C1 segment of cervical spinal cord (tissue), 14 donors: Measurements from ENCODE around the gene COPZ1.

ENCODE experiments used
- DNase-seq, 14 donors: peaks; one replicate each; lab custom pipeline; 2025; lab: John Stamatoyannopoulos, UW

The COPZ1 gene

DNA sequence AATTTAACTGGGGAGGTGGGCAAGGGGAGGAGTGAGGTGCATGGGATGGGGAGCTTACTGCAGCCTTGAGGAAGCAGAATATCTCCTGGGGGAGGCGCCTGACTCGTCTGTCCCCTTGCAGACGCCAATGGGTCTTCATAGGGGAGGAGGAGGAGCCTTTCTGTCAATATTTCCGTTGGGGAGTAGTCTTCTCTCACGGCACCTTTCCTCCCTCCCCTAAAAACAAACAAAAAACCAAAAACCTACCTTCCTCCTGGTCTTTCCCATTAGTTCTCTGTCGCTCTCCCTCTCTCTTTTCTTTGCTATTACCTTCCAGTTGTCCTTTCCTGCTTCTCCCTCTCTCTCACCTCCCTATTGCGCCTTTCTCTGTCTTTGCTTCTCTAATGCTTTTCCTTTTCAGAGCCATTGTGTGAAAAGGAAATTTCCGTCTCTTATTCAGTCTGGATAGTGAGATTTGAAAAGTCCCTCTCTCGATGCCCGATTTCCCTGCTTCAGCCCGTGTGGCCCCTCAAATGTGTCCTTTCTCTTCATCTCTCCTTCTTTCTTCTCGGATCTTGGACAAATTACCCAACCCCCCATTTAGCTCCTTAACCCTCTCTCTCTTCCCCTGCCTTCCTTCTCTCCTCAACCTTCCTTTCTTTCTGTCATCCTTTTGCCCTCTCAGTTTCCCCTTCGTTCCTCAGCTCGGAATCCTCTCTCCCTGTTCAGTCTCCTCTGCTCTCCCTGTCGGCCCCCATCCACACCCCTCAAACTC is 33.4 kb downstream of the COPZ1 start:
- peak in 2 of 14 donors; percentile 61 to 79 for DNase-seq

DNA sequence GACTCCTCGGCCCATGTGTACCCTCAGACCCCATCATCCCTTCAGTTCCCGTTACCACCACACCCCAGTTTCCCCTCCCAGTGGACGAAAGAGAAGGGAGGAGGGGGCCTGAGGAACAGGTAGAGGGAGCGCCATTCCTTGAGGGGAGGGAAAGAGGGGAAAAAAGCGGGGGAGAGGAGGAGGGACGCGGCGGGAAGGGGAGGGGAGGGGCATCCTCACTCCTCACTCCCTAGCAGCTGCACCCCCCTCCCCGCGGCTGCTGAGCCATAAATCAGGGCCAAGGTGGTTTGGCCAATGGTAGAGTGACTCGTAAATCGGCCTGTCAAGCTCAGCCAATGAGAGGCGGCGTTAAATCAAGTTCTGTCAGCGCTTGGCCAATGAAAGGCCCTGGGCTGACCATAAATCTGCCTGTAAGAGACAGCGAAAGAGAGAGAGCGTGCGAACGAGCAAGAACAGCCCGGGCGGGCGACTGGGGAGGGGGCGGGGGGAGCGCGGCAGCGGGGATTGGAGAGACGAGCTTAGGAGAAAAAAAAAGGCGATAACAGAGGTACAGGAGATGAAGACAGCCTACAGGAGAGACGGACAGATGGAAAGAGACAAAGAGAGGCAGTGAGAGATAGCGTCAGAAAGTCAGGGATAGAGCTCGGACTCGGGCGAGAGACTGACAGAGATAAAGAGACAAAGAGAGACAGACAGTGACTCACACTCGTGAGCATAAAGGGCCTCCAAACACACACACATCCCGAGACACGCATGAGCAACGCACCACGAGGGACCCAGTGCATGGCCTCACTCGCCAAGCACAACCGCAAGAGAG is 34.2 kb downstream of the COPZ1 start:
- DNase-seq, result peak; percentile 73 to 99 (median 95)

DNA sequence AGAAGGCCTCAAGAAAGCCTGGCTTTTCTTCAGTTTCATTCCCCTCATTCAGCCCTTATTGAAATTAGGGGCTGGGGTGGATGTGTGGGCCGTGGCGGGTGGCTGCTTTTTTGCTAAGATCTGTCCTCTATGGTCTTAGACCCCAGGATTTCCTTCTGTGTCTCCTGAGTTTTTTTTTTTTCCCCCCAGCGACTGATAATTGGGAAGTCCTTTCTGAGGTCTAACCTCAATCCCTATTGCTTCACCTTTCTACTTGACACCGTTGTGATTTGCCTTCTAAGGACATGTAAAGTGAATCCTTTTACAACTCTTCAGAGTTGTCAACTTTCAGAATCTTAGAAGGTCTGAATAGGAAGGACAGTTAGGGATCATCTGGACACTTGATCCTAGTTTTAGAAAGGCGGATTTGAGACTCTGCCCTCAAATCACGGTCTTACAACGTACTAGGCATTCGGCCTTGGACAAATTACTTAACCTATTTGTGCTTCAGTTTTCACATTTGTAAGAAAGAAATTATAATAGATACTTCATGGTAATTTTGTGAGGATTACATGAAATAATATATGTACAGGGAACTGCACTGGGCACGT is 34.9 kb downstream of the COPZ1 start:
- no peak for DNase-seq

DNA sequence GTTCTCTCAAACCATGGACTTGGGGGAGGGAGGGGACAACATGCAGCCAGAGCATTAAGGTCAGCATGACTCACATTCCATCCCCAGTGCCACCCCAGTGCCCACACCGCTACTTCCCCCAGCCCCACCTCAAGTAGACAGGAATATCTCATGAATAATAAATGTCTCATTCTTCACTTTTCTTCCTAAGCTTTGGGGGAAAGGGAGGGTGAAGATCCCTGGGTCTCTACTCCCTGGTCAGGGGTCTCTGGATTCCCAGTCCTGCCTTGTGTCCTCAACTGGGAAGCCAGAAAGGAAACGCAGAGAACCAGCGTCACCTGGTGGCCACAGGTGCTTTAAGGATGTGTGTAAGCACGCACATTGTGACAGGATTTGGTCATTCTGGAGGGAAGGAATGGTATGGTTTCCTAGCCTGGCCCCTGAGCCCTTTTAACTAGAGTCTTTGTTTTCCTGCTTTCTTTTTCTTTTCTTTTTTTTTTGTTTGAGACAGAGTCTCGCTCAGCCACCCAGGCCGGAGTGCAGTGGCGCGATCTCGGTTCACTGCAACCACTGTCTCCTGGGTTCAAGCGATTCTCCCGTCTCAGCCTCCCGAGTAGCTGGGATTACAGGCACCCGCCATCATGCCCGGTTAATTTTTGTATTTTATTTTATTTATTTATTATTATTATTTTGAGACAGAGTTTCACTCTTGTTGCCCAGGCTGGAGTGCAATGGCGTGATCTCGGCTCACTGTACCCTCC is 36.0 kb downstream of the COPZ1 start:
- DNase-seq, result peak in 11 of 14 donors; percentile 17 to 69 (median 50)

DNA sequence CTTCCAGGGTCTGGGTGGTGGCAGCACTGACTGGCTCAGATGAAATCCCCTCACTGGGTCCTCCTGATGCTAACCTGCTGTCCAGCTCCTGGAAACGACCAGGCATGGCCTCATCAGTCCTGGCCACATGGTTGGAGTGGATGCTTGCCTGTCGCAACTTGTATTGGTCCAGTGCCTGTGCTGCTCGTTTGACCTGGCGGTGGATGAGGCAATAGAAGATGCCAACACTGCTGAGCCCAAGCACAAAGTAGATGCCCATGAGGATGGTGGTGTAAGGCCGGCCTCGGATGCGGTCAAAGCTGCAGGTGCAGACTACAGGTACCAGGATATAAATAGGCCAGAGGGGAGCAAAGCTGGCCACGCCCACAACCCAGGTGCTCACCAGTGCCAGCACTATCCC is 38.1 kb downstream of the COPZ1 start:
- DNase-seq, result no peak

DNA sequence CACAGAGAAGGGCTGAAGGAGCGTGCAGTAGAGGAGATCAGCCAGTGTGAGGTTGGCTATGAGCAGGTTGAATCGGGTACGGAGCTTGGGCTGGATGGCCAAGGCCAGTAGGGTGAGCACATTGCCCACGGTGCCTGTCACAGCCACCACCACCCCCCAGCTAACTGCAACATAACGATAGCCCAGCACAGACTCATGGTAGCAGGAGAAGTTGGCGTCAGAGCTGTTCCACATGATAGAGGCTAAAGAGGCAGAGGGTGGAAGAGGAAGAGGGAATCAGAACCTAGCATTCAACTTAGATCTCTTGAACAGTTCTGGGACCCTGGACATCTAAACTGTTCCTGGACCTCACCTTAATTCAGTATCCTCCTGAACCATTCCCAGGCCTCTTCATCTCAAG is 38.7 kb downstream of the COPZ1 start:
- DNase-seq, result no peak

DNA sequence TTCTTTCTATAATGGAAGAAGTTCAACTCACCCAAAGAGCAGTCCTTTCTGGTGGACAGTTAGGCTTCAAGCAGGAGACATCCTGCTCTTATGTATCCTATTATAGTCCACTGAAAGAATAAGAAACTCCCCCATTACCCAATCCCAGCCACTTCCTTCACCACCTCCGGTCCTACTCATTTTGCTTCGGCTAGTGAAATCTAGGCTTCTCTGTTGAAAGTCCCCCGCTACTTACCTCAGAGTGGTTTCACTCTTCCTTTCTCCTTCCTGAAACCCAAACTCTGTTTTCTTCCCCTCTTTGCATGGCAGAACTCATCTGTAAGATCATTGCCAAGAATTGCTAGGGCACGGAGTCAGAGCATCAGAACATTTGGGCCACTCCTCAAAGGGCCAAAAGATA is 39.5 kb downstream of the COPZ1 start, which contains the start of gene GPR84:
Gene GPR84, minus strand, starts transcription at position 74 of the 400 bp plus-strand sequence. CDS start 635 bp downstream, outside the sequence.
- no peak for DNase-seq

DNA sequence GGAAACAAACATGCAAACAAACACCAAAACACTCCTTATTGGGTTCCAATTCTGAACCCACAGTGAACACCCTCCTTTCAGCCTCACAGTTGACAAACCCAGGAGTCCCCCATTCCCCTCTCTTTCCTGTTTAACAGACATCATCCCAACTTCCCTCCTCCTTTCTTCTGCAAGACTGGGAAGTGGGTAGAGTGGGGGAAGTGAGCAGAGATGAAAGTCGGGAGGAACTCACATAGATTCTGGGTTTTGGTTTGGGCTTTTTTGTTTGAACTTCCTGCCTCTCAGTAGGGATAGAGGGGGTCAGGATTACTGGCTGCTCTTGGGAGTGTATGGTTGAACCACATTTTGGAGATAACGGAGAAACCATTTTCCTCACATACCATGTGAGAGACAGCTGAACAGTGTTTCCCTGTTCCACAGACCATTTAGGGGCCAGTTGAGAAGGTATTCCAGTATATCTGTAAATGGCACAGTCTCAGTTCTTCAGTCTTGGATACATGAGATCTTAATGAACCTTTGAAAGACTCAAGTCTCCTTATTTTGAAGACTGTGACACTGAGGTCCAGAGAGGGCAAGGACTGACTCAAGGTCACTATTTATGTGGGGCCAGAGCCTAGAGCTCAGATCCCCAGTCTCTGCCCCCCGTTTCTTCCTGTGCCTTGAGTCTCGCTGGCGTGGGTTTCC is 43.2 kb downstream of the COPZ1 start:
- no peak for DNase-seq

DNA sequence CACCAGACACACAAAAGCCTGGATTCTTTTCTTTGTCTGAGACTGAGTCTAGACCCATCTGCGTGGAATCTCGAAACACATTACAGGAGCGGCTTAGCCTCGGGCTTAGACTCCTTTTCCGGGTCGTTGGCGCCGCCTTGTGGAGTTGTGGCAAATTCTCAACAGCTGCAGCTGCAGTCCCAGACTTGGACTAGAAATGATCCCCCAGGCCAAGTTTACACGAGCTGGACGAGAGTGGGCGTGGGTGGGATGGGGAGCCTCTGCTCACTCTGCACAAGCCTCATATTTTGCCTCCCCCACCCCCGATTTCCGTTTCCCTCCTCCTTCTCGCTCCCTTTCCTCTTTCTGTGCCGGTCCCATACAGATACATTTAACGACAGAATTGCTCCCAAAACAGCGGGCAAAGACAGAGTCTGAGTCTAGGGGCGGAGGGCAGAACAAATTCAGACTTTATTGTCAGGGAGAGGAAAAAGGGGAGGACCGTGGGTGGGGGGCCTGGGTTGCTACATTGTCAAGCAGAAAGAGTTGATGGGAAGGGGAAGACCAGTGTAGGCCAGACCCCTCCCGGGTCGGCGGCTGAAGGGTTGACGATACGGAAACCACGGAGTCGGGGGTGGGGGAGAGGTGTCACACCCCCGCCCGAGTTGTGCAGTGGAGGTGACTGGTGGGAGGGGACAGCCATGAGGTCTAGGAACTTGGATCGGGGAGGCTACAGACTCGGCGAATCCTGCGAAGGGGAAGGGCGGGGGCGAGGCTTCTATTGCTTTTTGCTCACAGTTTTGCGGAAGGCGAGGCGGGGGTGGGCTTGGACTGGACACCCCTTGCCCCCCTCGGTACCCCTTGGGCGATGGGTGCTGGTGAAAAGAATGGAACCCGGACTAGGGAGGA is 44.0 kb downstream of the COPZ1 start:
- DNase-seq, result peak in 12 of 14 donors; percentile 39 to 83 (median 74)

DNA sequence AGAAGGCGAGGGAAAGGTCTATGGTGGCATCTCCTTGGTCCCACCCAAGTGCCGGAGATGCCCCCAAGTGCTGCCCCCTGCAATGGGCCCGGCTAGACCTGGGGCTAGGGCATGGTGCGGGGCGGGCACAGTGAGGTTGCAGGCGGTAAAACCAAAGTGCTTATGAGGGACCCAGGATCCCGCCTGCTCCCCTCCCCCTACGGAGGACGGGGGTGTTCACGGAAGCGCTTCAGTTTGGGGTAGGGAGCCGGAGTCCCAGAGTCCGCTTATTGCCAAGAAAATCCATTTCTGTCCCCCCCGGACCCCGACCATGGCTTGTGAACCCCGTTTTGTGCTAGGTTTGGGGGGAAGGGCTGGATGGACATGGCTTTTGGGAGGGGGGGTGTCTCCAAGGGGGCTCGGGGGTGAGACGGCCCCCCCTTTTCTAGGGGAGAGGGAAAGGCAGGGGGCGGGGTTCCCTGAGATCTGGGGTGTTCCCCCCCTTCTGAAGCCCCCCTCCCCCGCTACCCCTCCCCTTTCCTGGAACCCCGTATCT is 44.7 kb downstream of the COPZ1 start:
- no peak for DNase-seq

DNA sequence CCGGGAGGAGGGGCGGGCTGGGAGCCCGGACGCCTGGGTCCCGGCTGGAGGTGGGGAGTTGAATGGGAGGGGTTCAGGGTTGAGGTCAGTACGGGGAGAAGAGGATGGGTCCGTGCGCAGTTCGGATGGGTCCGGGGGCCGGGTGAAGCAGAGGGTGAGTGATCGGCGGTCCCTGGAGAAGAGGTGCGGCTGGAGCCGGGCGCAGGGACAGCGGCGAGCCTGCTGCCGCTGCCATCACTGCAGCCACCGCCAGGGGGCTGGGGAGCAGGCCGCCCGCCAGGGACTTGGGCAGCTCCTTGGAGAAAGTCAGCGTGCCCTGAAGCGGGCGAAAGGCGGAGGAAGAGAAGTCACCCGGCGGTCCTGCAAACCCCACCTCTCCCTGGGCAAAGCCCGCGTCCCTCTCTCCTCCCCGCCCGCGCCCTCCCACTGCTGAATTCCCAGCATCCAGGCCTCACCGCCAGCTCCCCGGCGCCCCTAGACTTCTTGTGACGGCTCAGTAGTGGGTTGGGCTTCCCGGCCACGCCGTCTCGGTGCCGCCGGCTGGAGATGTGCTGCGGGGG is 45.3 kb downstream of the COPZ1 start:
- DNase-seq, result peak in 12 of 14 donors; percentile 36 to 86 (median 64)

DNA sequence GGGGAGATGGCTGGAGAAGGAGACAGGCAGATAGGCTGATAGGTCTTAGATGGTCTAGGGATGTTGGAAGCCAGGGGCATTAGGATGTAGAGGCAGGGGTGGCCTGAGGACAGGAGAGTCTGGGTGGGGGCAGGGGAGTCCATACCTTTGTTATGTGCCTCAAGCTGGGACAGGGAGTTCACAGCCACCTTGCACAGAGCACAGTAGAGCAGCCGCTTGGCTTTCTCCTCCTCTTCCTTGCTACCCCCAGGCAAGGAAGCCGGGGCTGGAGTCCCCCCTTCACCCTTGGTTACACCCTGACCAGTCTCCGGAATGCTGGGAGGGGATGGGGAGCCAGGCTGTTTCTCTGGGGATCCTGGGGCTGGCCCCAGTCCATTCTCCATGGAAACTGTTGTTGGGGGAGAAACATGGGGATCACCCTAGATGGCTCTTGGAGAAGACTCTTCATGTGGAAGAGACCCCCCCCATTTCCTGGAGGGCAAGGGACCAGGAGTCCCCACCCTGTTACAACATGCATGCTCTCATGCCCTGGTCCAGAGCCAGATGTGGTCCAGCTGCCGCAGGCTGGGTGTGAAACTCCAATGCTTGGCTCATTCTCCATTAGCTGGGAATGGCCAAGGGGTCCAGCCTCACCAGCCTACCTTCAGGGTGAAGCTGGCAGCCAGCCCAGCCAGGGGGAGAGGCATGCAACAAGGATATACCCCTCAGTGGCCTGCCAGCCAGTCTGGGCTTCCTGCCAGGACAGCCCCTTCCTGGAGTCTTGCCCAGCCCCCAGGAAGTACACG is 46.6 kb downstream of the COPZ1 start:
- DNase-seq, result peak in 7 of 14 donors; percentile 26 to 73 (median 63)

DNA sequence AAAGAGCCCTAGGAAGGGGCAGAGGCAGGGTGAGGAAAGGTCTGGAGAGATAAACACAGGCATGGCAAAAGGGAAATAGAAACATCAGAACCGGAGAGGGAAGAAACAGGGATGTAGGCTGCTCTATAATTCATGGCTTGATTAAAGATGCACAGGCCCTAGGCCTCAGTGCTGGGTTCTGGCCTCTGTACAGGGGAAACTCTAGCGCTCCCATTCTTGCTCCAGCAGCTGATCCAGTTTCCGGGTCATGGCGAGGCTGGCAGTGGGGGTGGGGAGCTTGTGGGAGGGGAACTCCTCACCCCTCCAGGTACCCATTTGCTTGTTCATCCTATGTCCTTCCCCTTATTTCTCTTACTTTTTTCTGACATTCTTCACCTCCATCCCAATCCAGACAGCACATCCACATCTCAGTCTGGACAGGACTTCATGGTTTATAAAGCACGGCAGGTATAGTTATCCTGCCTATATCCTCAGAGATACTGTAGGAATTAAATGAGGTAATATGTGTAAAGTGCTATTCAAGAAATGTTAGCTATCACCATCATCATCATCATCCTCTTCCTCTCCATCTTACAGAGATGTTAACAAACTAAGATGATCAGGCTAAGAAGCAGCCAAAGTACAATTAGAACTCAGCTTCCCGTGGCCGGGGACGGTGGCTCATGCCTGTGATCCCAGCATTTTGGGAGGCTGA is 47.3 kb downstream of the COPZ1 start:
- no peak for DNase-seq

DNA sequence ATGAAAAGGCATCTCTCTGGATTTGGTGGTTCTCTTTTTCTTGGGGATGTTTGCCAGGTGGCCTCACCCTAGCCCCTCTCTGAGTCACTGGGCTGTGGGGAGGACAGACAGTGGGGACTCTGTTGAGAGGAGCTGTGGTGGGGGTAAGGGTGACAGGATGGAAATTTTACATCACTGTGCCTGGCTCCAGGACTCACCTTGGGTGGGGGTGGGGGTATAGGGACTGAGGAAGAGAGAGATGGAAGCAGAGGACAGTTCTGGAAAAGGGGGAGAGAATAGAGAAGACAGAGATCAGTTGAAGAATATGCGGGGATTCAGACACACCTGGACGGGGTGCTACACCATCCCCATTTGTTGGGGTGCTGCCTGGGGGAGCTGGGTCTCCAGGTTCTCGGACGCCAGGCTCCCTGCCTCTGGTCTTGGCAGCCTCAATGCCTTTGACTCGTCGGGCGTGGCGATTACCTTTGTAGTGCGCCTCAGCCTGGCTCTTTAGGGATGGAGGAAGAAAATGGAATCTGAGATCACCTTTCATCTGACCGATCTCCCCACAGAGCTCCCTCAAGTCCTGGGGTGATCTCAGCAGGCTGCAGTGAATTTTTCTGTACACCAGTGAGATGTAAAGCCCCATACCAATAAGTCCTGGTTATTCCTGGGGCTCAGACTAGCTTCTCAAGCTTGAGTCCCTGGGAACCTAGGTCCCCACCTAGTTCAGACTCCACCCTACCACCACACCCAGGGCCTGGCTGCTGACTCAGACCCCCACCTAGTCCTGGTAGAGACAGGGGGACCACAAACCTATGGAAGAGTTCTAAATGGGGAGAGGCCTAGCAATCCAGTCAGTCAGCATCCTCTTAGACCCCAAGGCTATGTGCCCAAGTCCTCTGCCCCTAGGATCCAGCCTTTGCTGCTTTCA is 49.0 kb downstream of the COPZ1 start:
- peak in 1 of 14 donors; percentile 42 for DNase-seq

DNA sequence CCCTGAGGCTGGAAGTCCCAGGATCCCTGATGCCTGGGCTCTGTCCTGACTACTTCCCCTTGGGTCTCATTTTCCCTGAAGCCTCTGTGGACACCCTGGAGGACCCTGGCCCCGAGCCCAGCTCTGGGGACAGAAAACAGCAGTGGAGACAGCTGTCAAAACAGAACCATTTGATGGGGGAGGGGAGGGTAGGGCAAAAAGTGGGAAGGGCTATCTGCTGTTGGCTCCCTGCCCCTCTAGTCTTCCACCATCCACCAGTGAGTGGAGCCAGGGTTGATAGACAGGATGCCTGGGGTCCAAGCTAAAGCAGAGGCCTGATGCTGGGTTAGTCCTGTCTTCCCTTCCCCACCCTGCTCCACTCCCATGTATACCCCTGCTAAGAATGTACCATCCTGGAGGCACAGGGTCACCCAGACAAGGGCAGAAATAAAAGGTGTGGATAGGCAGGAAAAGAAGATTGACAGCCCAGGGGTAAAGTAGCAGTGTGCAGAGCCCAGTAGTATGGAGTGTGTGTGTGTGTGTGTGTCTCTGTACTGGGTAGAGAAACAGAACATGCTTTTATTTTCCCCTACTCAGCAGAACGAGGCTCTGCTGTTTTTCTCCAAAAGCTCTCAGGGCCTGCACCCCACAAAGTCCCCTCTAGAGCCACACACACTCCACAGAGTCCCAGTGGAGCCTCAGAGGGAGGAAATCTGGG is 49.8 kb downstream of the COPZ1 start:
- no peak for DNase-seq

DNA sequence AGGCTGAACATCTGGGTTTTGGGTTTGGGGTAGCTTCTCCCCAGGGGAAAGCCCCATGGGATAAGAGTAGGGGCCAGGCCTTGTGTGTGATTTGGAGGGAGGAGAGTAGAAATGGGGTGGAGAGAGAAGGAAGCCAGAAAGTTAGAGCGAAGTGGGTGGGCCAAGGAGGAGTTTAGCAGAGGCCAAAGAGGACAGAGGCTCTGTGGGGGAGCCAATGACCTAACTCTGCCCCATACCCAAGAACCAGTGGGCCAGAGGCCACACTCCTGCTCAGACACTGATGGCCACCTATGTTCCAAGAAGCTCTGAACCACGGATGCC is 50.3 kb downstream of the COPZ1 start:
- DNase-seq, result no peak
